Activated naive CD8-positive, alpha-beta T cell treated with anti-CD3 and anti-CD28 coated beads, Interleukin-2, amount 10 ng/mL, durations not matched to agents 7 days and 5 days (primary cell): Measurements from ENCODE around the gene C6orf132. TPM values are rescaled to one million over a fixed set of nuclear protein-coding genes. Genes with fewer than 3 reads are reported as not detected.
A peak's percentile ranks its signal among the peaks of the same experiment; 100 is the strongest.

Experiments
- ATAC-seq: fragments of 150-1000 bp; cut with Tn5 transposase; one replicate; pipeline ENCODE4 v1.10.0; 2021; ENCODE audit warnings: low read depth, moderate library complexity
- POLR2A ChIA-PET: fragments of 350-600 bp; sonication (Branson Sonifier 250); formaldehyde crosslinking; loops from one replicate; lab custom pipeline; 2021; ENCODE audit warnings: antibody characterized with exemption; lab: Charles Lee
- DNase-seq: peaks from one replicate; pipeline ENCODE4 v3.0.0; 2021
- H3K27ac Mint-ChIP-seq: one replicate; pipeline ENCODE4 v1.8.0; 2022; ENCODE audit warnings: mild to moderate bottlenecking, mixed read lengths
- H3K27me3 Mint-ChIP-seq: one replicate; pipeline ENCODE4 v1.8.0; 2022; ENCODE audit warnings: mild to moderate bottlenecking, moderate library complexity, mixed read lengths
- H3K36me3 Mint-ChIP-seq: one replicate; pipeline ENCODE4 v1.8.0; 2021; ENCODE audit warnings: mild to moderate bottlenecking, mixed read lengths
- H3K4me1 Mint-ChIP-seq: one replicate; pipeline ENCODE4 v1.8.0; 2021; ENCODE audit warnings: mixed read lengths
- H3K4me3 Mint-ChIP-seq: one replicate; pipeline ENCODE4 v1.8.0; 2022; ENCODE audit warnings: mild to moderate bottlenecking, moderate library complexity, mixed read lengths
- H3K9me3 Mint-ChIP-seq: one replicate; pipeline ENCODE4 v1.8.0; 2021; ENCODE audit warnings: mixed read lengths
- total RNA-seq, 2 experiments: library from RNA; stranded (reverse); gene quantifications; one replicate each; pipeline ENCODE4 v1.2.3, GENCODE V29; 2021

Gene C6orf132
- total RNA-seq, 2 experiments from 2014 or later, result 0.08 to 0.14 TPM

DNA sequence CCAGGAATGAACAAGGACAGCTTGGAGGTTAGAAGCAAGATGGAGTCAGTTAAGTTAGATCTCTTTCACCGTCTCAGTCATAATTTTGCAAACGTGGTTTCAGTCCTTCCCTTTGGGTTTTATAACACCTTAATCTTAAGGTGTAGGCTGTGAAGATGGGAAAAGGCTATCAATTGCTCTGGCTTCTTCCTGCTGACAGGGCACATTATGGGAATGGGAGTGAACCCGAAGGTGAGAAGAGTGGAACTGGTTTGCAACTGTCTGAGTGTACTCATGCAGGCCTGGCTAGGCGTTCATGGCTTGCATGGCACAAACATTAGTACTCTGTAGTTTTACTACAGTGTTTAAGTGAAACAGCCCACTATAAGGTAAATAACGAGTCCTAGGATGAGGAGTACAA is 82.7 kb downstream of the C6orf132 start:
- DNase-seq (no peak), ATAC-seq (no peak)
- no peak overlapping the region for H3K27ac Mint-ChIP-seq
- no peak overlapping the region for H3K4me3 Mint-ChIP-seq
- H3K9me3 Mint-ChIP-seq, result no peaks in the 10 kb centered on the region
- peaks cover 58% of the 10 kb centered on the region for H3K36me3 Mint-ChIP-seq
- H3K4me1 Mint-ChIP-seq, result peaks cover 3% of the 10 kb centered on the region
- POLR2A ChIA-PET, result no interaction called here
- H3K27me3 Mint-ChIP-seq, result no peaks in the 10 kb centered on the region

- H3K4me3 Mint-ChIP-seq, result no peak overlapping the region
- no peak overlapping the region for H3K27ac Mint-ChIP-seq
- peaks cover 48% of the 10 kb centered on the region for H3K36me3 Mint-ChIP-seq
- H3K27me3 Mint-ChIP-seq, result no peaks in the 10 kb centered on the region
- no peak for DNase-seq
- ATAC-seq, result no peak
- H3K9me3 Mint-ChIP-seq, result no peaks in the 10 kb centered on the region
- POLR2A ChIA-PET, result interaction anchor here (0.7 kb wide), 1 partner anchor 14 kb away, joined by 4 read pairs; no protein-coding TSS in a partner anchor
- peaks cover 34% of the 10 kb centered on the region for H3K4me1 Mint-ChIP-seq
Measured at GRCh38 chr6:42053601-42054000, 88.8 kb downstream of the C6orf132 start.

DNA sequence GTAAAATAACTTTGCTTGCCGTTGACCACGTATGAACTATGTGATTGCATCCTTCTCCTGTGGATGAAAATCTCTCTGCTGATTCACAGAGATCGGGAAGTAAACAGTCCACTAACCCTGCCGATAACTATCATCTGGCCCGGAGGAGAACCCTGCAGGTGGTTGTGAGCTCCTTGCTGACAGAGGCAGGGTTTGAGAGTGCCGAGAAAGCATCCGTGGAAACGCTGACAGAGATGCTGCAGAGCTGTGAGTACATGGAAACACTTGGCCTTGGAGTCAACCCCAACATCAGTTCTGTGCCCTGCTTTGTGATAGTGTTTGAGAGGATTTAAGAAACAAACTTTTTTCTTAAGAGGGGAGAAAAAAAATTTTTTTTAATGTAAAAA is 91.2 kb downstream of the C6orf132 start:
- no peaks in the 10 kb centered on the region for H3K9me3 Mint-ChIP-seq
- H3K27ac Mint-ChIP-seq, result peak overlapping the region; percentile 99
- peaks cover 47% of the 10 kb centered on the region for H3K4me1 Mint-ChIP-seq
- POLR2A ChIA-PET, result interaction anchor here (0.6 to 23.6 kb wide), 16 partner anchors 11 to 1173 kb away, joined by 3 to 556 read pairs (median 4); partner anchors contain the start of genes BICRAL, BYSL, CCND3 and MED20
- H3K27me3 Mint-ChIP-seq, result no peaks in the 10 kb centered on the region
- H3K4me3 Mint-ChIP-seq, result peak overlapping the region; percentile 97
- peaks cover 31% of the 10 kb centered on the region for H3K36me3 Mint-ChIP-seq
- ATAC-seq (no peak), DNase-seq (no peak)

Other genes with a start within 250 kb of the C6orf132 start
- gene USP49, start 247.2 kb downstream of the C6orf132 start, total RNA-seq, result 1 to 10 TPM; 5.8 to 6.9 TPM
- 10 to 100 TPM; 18.5 to 21.4 TPM for gene MED20, start 221.5 kb downstream of the C6orf132 start, total RNA-seq
- gene BYSL, start 221.1 kb downstream of the C6orf132 start, total RNA-seq, result 10 to 100 TPM; 23.1 to 26.9 TPM
- gene CCND3, start 200.8 kb downstream of the C6orf132 start, total RNA-seq, result 100 to 1,000 TPM; 382 to 413 TPM
- gene TAF8, start 92.1 kb downstream of the C6orf132 start, total RNA-seq, result 10 to 100 TPM; 46.2 to 50.4 TPM
- not detected for gene GUCA1A, start 30.7 kb upstream of the C6orf132 start, total RNA-seq
- gene GUCA1B, start 52.3 kb upstream of the C6orf132 start, total RNA-seq, result 1 to 10 TPM; 1.9 to 2.2 TPM
- 10 to 100 TPM; 28.5 to 29.9 TPM for gene MRPS10, start 75.2 kb upstream of the C6orf132 start, total RNA-seq